Measurements from ENCODE around the gene NOL4L. TPM values are rescaled to one million over a fixed set of nuclear protein-coding genes. Genes with fewer than 3 reads are reported as not detected.

The NOL4L gene
- total RNA-seq, 1 experiment from 2014 or later = 31.7 TPM

- peaks cover 21 to 77% (median 62%) of the 10 kb centered on the region in 3 experiments for H3K36me3 Mint-ChIP-seq (ENCODE audit: insufficient read depth in 1 of 3, low read depth in 3 of 3)
Measured at GRCh38 chr20:32450484-32451061, 134.6 kb downstream of the NOL4L start.

More at GRCh38 chr20:32450484-32451061, 134.6 kb downstream of the NOL4L start:
- TF ChIP-seq CTCF (conservative IDR thresholded peaks at IDR 0.05) = no peak
- Mint-ChIP-seq H3K4me1 (peaks cover under 1 to 1% of the 10 kb centered on the region in 2 experiments; a peak in 3 of 4 replicates), H3K9me3 (no peaks in the 10 kb centered on the region), H3K27ac (no peak overlapping the region; a peak in 1 of 7 replicates), H3K4me3 (no peak overlapping the region), H3K27me3 (ENCODE audit: low read depth) (no peaks in the 10 kb centered on the region)
- no CpG with 5 or more reads among the region's 9 CpGs for WGBS (ENCODE audit: extremely low coverage, insufficient read length, low lambda C conversion rate)
- no peaks in the 10 kb centered on the region for H3K4me1 ChIP-seq (ENCODE audit: insufficient read depth, low read length)
- H3T11ph ChIP-seq (ENCODE audit: low read length) = no peak overlapping the region
- no peak overlapping the region for H2BK15ac ChIP-seq (ENCODE audit: low read depth, low read length)
- H3K9me3 ChIP-seq (ENCODE audit: control insufficient read depth, low read depth, low read length) = no peaks in the 10 kb centered on the region
- no peak overlapping the region for H3K4ac ChIP-seq (ENCODE audit: low read depth, low read length)
- H2AK5ac ChIP-seq (ENCODE audit: insufficient read length, low read length) = no peak overlapping the region
- no peak overlapping the region for H3K4me2 ChIP-seq (ENCODE audit: insufficient read depth, insufficient read length, low read length)
- no peak overlapping the region for H2BK20ac ChIP-seq (ENCODE audit: low read depth, low read length, poor library complexity, severe bottlenecking)
- H3K79me2 ChIP-seq (ENCODE audit: insufficient read depth, low read length) = no peaks in the 10 kb centered on the region
- no peak overlapping the region for H3K56ac ChIP-seq (ENCODE audit: insufficient read length, low read depth, low read length)
- no peak overlapping the region for H2AFZ ChIP-seq (ENCODE audit: low read length)
- no peak overlapping the region for H4K91ac ChIP-seq (ENCODE audit: insufficient read length, low read depth, low read length)
- H4K5ac ChIP-seq (ENCODE audit: insufficient read length, low read depth, low read length) = no peak overlapping the region
- no peak for DNase-seq
- H4K8ac ChIP-seq (replicated peaks; ENCODE audit: insufficient read length, low read depth, low read length) = no peak overlapping the region
- H3K27ac ChIP-seq (ENCODE audit: insufficient read length, low read depth, low read length) = no peak overlapping the region
- H3K23me2 ChIP-seq (ENCODE audit: insufficient read length, low read depth, low read length, poor library complexity, severe bottlenecking) = no peaks in the 10 kb centered on the region
- H2BK120ac ChIP-seq (ENCODE audit: low read depth, low read length, poor library complexity, severe bottlenecking) = no peak overlapping the region
- H3K23ac ChIP-seq (ENCODE audit: insufficient read length, low read depth, low read length) = no peak overlapping the region
- H2BK12ac ChIP-seq (ENCODE audit: insufficient read length, low read depth, low read length) = no peak overlapping the region
- H3K27me3 ChIP-seq (ENCODE audit: insufficient read depth, low read length) = no peaks in the 10 kb centered on the region
- no peak overlapping the region for H3K18ac ChIP-seq (ENCODE audit: insufficient read length, low read depth, low read length)
- no peak overlapping the region for H2BK5ac ChIP-seq (ENCODE audit: insufficient read length, low read length)
- no peak overlapping the region for H3K9ac ChIP-seq (ENCODE audit: extremely low read depth, insufficient read length, low read length)
- H3K79me1 ChIP-seq (ENCODE audit: insufficient read depth, low read depth, low read length, poor library complexity, severe bottlenecking) = no peaks in the 10 kb centered on the region
- no peaks in the 10 kb centered on the region for H4K20me1 ChIP-seq (ENCODE audit: control insufficient read depth, insufficient read depth, insufficient read length)
- H3K14ac ChIP-seq (ENCODE audit: insufficient read depth, low read length) = no peak overlapping the region
